NCI-H187 (cell line): Measurements from ENCODE around the gene DNAH6.

Experiments
- DNase-seq, 2 experiments: peaks; one replicate each; lab custom pipeline; 2025; lab: John Stamatoyannopoulos, UW

Gene DNAH6

GRCh38 chr2:84801811-84802210, 285.5 kb downstream of the DNAH6 start:
- no peak for DNase-seq

GRCh38 chr2:84805250-84805958, 289.1 kb downstream of the DNAH6 start:
- DNase-seq = no peak

- DNase-seq = no peak
Observed at GRCh38 chr2:84807063-84807485, 290.8 kb downstream of the DNAH6 start.

GRCh38 chr2:84808279-84808678, 292.0 kb downstream of the DNAH6 start:
- DNase-seq = no peak

- no peak for DNase-seq
Observed at GRCh38 chr2:84811839-84812431, 295.6 kb downstream of the DNAH6 start.

GRCh38 chr2:84815146-84815545, 298.8 kb downstream of the DNAH6 start:
- DNase-seq = no peak

- no peak for DNase-seq
Observed at GRCh38 chr2:84816426-84817026, 300.2 kb downstream of the DNAH6 start.

- no peak for DNase-seq
Observed at GRCh38 chr2:84817239-84817655, 300.9 kb downstream of the DNAH6 start.

- no peak for DNase-seq
Observed at GRCh38 chr2:84821806-84822205, 305.5 kb downstream of the DNAH6 start.

- no peak for DNase-seq
Observed at GRCh38 chr2:84823229-84823628, 306.9 kb downstream of the DNAH6 start.

GRCh38 chr2:84823788-84824187, 307.5 kb downstream of the DNAH6 start:
- DNase-seq = no peak

- DNase-seq = no peak
Observed at GRCh38 chr2:84827978-84828575, 311.8 kb downstream of the DNAH6 start.

- DNase-seq = no peak
Observed at GRCh38 chr2:84829693-84830092, 313.4 kb downstream of the DNAH6 start.

- no peak for DNase-seq
Observed at GRCh38 chr2:84830095-84830494, 313.8 kb downstream of the DNAH6 start.

GRCh38 chr2:84830758-84831500, 314.6 kb downstream of the DNAH6 start:
- DNase-seq = no peak

GRCh38 chr2:84832772-84833461, 316.6 kb downstream of the DNAH6 start:
- no peak for DNase-seq

- DNase-seq = no peak
Observed at GRCh38 chr2:84833481-84834150, 317.3 kb downstream of the DNAH6 start.

GRCh38 chr2:84836215-84836614, 319.9 kb downstream of the DNAH6 start:
- DNase-seq = no peak

- DNase-seq = no peak
Observed at GRCh38 chr2:84838434-84839145, 322.3 kb downstream of the DNAH6 start.

- DNase-seq = no peak
Observed at GRCh38 chr2:84839851-84840250, 323.6 kb downstream of the DNAH6 start.
